H9 (cell line): ENCODE measurements around the gene SDHAF4. TPM values are rescaled to one million over a fixed set of nuclear protein-coding genes. Genes with fewer than 3 reads are reported as not detected.

Experiments
- DNase-seq: peaks from one replicate; pipeline ENCODE4 v3.0.0-alpha.2; 2017
- H2AFZ ChIP-seq: one replicate; pipeline ENCODE4 v1.6.1; 2013; ENCODE audit warnings: mild to moderate bottlenecking, low read length, control low read depth, moderate library complexity
- H2AK5ac ChIP-seq: 2 replicates; pipeline ENCODE4 v1.6.1; 2013; ENCODE audit warnings: low read length, control low read depth, mixed read lengths; ENCODE audit not compliant: insufficient read length
- H2BK120ac ChIP-seq: one replicate; pipeline ENCODE4 v1.6.1; 2013; ENCODE audit warnings: low read depth, mild to moderate bottlenecking, low read length, control low read depth, inconsistent platforms; ENCODE audit not compliant: poor library complexity, severe bottlenecking
- H2BK12ac ChIP-seq: 2 replicates; pipeline ENCODE4 v1.6.1; 2013; ENCODE audit warnings: low read length, control low read depth, mixed read lengths, low read depth; ENCODE audit not compliant: insufficient read length
- H2BK15ac ChIP-seq: 2 replicates; pipeline ENCODE4 v1.6.1; 2013; ENCODE audit warnings: low read depth, low read length, control low read depth
- H2BK20ac ChIP-seq: one replicate; pipeline ENCODE4 v1.6.1; 2013; ENCODE audit warnings: low read depth, mild to moderate bottlenecking, low read length, control low read depth, inconsistent platforms; ENCODE audit not compliant: poor library complexity, severe bottlenecking
- H2BK5ac ChIP-seq: 2 replicates; pipeline ENCODE4 v1.6.1; 2013; ENCODE audit warnings: low read length, control low read depth, mixed read lengths; ENCODE audit not compliant: insufficient read length
- H3K14ac ChIP-seq: 2 replicates; pipeline ENCODE4 v1.6.1; 2013; ENCODE audit warnings: low read length, control low read depth; ENCODE audit not compliant: insufficient read depth
- H3K18ac ChIP-seq: 2 replicates; pipeline ENCODE4 v1.6.1; 2013; ENCODE audit warnings: low read depth, mild to moderate bottlenecking, mixed read lengths, low read length, control low read depth; ENCODE audit not compliant: insufficient read length
- H3K23ac ChIP-seq: 2 replicates; pipeline ENCODE4 v1.6.1; 2013; ENCODE audit warnings: low read length, control low read depth, mixed read lengths, low read depth; ENCODE audit not compliant: insufficient read length
- H3K23me2 ChIP-seq: 2 replicates; pipeline ENCODE4 v1.6.1; 2013; ENCODE audit warnings: low read depth, mild to moderate bottlenecking, mixed read lengths, low read length, control low read depth; ENCODE audit not compliant: insufficient read length, poor library complexity, severe bottlenecking
- H3K27ac ChIP-seq: 2 replicates; pipeline ENCODE4 v1.5.1; 2013; ENCODE audit warnings: low read length, control low read depth, mixed read lengths, low read depth; ENCODE audit not compliant: insufficient read length
- H3K27me3 ChIP-seq: 2 replicates; pipeline ENCODE4 v1.6.1; 2013; ENCODE audit warnings: low read length, control low read depth, inconsistent platforms; ENCODE audit not compliant: insufficient read depth
- H3K4ac ChIP-seq: 2 replicates; pipeline ENCODE4 v1.6.1; 2013; ENCODE audit warnings: low read depth, mild to moderate bottlenecking, control low read depth, inconsistent platforms, low read length, moderate library complexity
- H3K4me1 ChIP-seq: 2 replicates; pipeline ENCODE4 v1.6.1; 2013; ENCODE audit warnings: low read length, control low read depth, inconsistent platforms; ENCODE audit not compliant: insufficient read depth
- H3K4me2 ChIP-seq: 2 replicates; pipeline ENCODE4 v1.6.1; 2013; ENCODE audit warnings: low read length, control low read depth, mixed read lengths; ENCODE audit not compliant: insufficient read length, insufficient read depth
- H3K56ac ChIP-seq: 2 replicates; pipeline ENCODE4 v1.6.1; 2013; ENCODE audit warnings: low read depth, mild to moderate bottlenecking, mixed read lengths, low read length, control low read depth; ENCODE audit not compliant: insufficient read length
- H3K79me1 ChIP-seq: 2 replicates; pipeline ENCODE4 v1.6.1; 2013; ENCODE audit warnings: low read depth, mild to moderate bottlenecking, moderate library complexity, low read length, control low read depth, inconsistent platforms; ENCODE audit not compliant: insufficient read depth, poor library complexity, severe bottlenecking
- H3K79me2 ChIP-seq: 2 replicates; pipeline ENCODE4 v1.6.1; 2013; ENCODE audit warnings: low read length, control low read depth, inconsistent platforms; ENCODE audit not compliant: insufficient read depth
- H3K9ac ChIP-seq: 2 replicates; pipeline ENCODE4 v1.6.1; 2013; ENCODE audit warnings: low read length, control low read depth, mixed read lengths; ENCODE audit not compliant: insufficient read length; ENCODE audit errors: extremely low read depth
- H3K9me3 ChIP-seq: one replicate; pipeline ENCODE4 v1.6.1; 2013; ENCODE audit warnings: low read depth, low read length, inconsistent platforms; ENCODE audit not compliant: control insufficient read depth
- H3T11ph ChIP-seq: one replicate; pipeline ENCODE4 v1.6.1; 2013; ENCODE audit warnings: mild to moderate bottlenecking, low read length, control low read depth, inconsistent platforms
- H4K20me1 ChIP-seq: one replicate; pipeline ENCODE4 v1.6.1; 2013; ENCODE audit not compliant: control insufficient read depth, insufficient read length, insufficient read depth
- H4K5ac ChIP-seq: 2 replicates; pipeline ENCODE4 v1.6.1; 2013; ENCODE audit warnings: low read depth, mild to moderate bottlenecking, mixed read lengths, low read length, control low read depth; ENCODE audit not compliant: insufficient read length
- H4K8ac ChIP-seq: replicated peaks from 2 replicates; pipeline ENCODE4 v1.6.1; 2013; ENCODE audit warnings: low read length, control low read depth, mixed read lengths, low read depth; ENCODE audit not compliant: insufficient read length
- H4K91ac ChIP-seq: 2 replicates; pipeline ENCODE4 v1.6.1; 2013; ENCODE audit warnings: low read depth, mild to moderate bottlenecking, moderate library complexity, mixed read lengths, low read length, control low read depth; ENCODE audit not compliant: insufficient read length
- H3K27ac Mint-ChIP-seq, 3 experiments: 2 replicates in 2 of 3; 3 replicates in 1 of 3; pipeline ENCODE4 v1.8.0; 2020 to 2021; ENCODE audit warnings: mixed read lengths in 3 of 3, mild to moderate bottlenecking in 1 of 3, moderate library complexity in 1 of 3
- H3K27me3 Mint-ChIP-seq: 2 replicates; pipeline ENCODE4 v1.8.0; 2021; ENCODE audit warnings: low read depth, mild to moderate bottlenecking, moderate library complexity, mixed read lengths
- H3K36me3 Mint-ChIP-seq, 3 experiments: 2 replicates in 2 of 3; 3 replicates in 1 of 3; pipeline ENCODE4 v1.8.0; 2020 to 2021; ENCODE audit warnings: low read depth in 3 of 3, mixed read lengths in 3 of 3; ENCODE audit not compliant: insufficient read depth in 1 of 3
- H3K4me1 Mint-ChIP-seq, 2 experiments: 2 replicates each; pipeline ENCODE4 v1.8.0; 2020; ENCODE audit warnings: mixed read lengths in 2 of 2
- H3K4me3 Mint-ChIP-seq, 2 experiments: 2 replicates in 1 of 2; 3 replicates in 1 of 2; pipeline ENCODE4 v1.8.0; 2020 to 2021; ENCODE audit warnings: mild to moderate bottlenecking in 2 of 2, mixed read lengths in 2 of 2, moderate library complexity in 1 of 2
- H3K9me3 Mint-ChIP-seq, 2 experiments: 2 replicates in 1 of 2; 3 replicates in 1 of 2; pipeline ENCODE4 v1.8.0; 2020; ENCODE audit warnings: mild to moderate bottlenecking in 2 of 2, mixed read lengths in 2 of 2, moderate library complexity in 1 of 2
- WGBS: extraction: QIAGEN DNeasy Blood & Tissue Kit; methylation state at CpG from one replicate; pipeline ENCODE4 v1.1.7; 2013; ENCODE audit warnings: missing lambda C conversion rate, low lambda C conversion rate, mixed read lengths; ENCODE audit not compliant: insufficient read length; ENCODE audit errors: extremely low coverage; 5-methylcytosine and 5-hydroxymethylcytosine counted together
- total RNA-seq: library from RNA; stranded (reverse); gene quantifications from 2 replicates; pipeline ENCODE4 v1.2.1, GENCODE V29; 2021
- TF ChIP-seq, protein P1 (sequence below): fragments of 200-600 bp; sonication (generic); conservative IDR thresholded peaks from 3 replicates; pipeline ENCODE4 v1.8.0; 2021; ENCODE audit warnings: antibody characterized with exemption, mild to moderate bottlenecking

Gene SDHAF4
- total RNA-seq, 1 experiment from 2014 or later = 9.2 TPM

DNA sequence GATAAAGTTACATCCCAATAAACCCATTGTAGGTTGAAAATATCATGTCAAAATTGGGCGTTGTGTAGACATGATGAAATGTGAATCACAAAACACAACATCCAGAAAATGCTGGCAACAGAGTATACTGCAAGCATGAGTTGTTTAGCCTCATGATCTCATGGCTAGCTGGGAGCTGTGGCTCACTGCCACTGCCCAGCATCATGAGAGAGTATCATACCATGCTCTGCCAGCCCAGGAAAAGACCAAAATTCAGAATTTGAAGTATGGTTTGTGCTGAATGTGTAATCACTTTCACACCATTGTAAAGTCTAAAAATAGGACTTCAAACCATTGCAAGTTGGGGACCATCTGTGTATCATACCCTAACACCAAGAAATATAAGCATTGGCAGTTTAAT lies 55.7 kb downstream of the SDHAF4 start:
- Mint-ChIP-seq H3K27ac (no peak overlapping the region), H3K36me3 (peaks cover 0 to 4% (median 0%) of the 10 kb centered on the region in 3 experiments; a peak in 1 of 7 replicates), H3K27me3 (no peaks in the 10 kb centered on the region), H3K4me3 (no peak overlapping the region), H3K4me1 (peaks cover 0 to 5% of the 10 kb centered on the region in 2 experiments; a peak in 1 of 4 replicates), H3K9me3 (peaks cover 0 to 5% of the 10 kb centered on the region in 2 experiments; a peak in 4 of 5 replicates)
- Histone ChIP-seq H2AFZ (no peak overlapping the region), H2BK12ac (no peak overlapping the region), H3K9me3 (no peaks in the 10 kb centered on the region), H2AK5ac (no peak overlapping the region), H2BK5ac (no peak overlapping the region), H2BK15ac (no peak overlapping the region), H3K4me2 (no peak overlapping the region), H4K5ac (no peak overlapping the region), H3K27ac (no peak overlapping the region), H4K20me1 (no peaks in the 10 kb centered on the region), H3K79me2 (no peaks in the 10 kb centered on the region), H3K27me3 (no peaks in the 10 kb centered on the region), H4K8ac (no peak overlapping the region), H3K4ac (no peak overlapping the region), H3K79me1 (no peaks in the 10 kb centered on the region), H3K4me1 (no peaks in the 10 kb centered on the region), H4K91ac (no peak overlapping the region), H3K14ac (no peak overlapping the region), H3T11ph (no peak overlapping the region), H3K56ac (no peak overlapping the region), H2BK20ac (no peak overlapping the region), H3K9ac (no peak overlapping the region), H3K18ac (no peak overlapping the region), H2BK120ac (no peak overlapping the region), H3K23ac (no peak overlapping the region), H3K23me2 (no peaks in the 10 kb centered on the region)
- TF ChIP-seq, protein P1, sequence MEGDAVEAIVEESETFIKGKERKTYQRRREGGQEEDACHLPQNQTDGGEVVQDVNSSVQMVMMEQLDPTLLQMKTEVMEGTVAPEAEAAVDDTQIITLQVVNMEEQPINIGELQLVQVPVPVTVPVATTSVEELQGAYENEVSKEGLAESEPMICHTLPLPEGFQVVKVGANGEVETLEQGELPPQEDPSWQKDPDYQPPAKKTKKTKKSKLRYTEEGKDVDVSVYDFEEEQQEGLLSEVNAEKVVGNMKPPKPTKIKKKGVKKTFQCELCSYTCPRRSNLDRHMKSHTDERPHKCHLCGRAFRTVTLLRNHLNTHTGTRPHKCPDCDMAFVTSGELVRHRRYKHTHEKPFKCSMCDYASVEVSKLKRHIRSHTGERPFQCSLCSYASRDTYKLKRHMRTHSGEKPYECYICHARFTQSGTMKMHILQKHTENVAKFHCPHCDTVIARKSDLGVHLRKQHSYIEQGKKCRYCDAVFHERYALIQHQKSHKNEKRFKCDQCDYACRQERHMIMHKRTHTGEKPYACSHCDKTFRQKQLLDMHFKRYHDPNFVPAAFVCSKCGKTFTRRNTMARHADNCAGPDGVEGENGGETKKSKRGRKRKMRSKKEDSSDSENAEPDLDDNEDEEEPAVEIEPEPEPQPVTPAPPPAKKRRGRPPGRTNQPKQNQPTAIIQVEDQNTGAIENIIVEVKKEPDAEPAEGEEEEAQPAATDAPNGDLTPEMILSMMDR = no peak
- WGBS = no CpG with 5 or more reads among the region's 1 CpG
- DNase-seq = no peak
